Measurements from ENCODE around the gene USP53.
A peak's percentile ranks its signal among the peaks of the same experiment; 100 is the strongest.
"Not testable (repeated sequence)": the region's sequence is repeated elsewhere in the genome, so short reads cannot be mapped to it uniquely, and the experiment has no call there.

Gene USP53

GRCh38 chr4:119229908-119230687 is 17.6 kb downstream of the USP53 start:
- no peak for DNase-seq

- DNase-seq: no peak
Measured at GRCh38 chr4:119231491-119231890, 19.0 kb downstream of the USP53 start.

- no peak for DNase-seq
Measured at GRCh38 chr4:119232286-119232685, 19.8 kb downstream of the USP53 start.

GRCh38 chr4:119233191-119233590 is 20.7 kb downstream of the USP53 start:
- no peak for DNase-seq

DNA sequence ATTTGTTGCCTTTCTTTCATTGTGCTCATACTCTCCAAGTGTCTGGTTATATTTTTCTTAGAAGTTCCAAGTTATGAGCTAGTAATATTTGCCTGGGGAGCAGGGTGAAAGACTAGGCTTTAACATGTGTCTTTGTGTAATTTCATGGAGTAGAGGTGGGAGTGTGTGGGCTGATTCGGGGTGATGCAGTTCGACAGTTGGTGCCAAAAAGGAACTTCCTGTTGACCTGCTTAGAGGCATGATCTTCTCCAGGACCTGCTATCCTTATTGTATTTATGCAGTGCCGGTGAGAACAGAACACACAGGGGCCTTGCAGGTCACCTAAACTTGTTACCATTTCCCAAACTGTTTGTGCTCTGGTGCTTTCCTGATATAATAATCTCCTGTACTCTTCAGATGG is 21.2 kb downstream of the USP53 start:
- peak; percentile 11 for DNase-seq

GRCh38 chr4:119237201-119237600 is 24.7 kb downstream of the USP53 start:
- no peak for DNase-seq

- DNase-seq: no peak
Measured at GRCh38 chr4:119237642-119238041, 25.1 kb downstream of the USP53 start.

GRCh38 chr4:119238068-119238722 is 25.7 kb downstream of the USP53 start:
- no peak for DNase-seq

- no peak for DNase-seq
Measured at GRCh38 chr4:119240128-119240527, 27.6 kb downstream of the USP53 start.

DNA sequence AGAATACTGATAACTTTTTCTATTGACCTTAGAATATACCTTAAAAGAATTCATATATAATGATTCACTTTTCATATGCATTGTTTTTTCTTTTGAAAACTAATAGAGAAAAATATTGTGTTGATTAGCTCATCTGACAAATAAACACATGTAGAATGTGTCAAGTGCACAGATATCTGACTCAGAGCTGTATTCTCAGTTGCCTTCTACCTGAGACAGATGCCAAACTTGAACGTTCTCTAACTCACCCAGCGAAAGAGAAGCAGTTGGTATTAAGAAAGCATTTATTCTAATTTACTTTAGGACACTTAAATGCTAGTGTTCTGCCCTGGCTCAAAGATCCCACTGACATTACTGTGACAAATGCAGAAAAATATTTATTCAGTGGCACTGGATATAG is 28.1 kb downstream of the USP53 start:
- DNase-seq: no peak

DNA sequence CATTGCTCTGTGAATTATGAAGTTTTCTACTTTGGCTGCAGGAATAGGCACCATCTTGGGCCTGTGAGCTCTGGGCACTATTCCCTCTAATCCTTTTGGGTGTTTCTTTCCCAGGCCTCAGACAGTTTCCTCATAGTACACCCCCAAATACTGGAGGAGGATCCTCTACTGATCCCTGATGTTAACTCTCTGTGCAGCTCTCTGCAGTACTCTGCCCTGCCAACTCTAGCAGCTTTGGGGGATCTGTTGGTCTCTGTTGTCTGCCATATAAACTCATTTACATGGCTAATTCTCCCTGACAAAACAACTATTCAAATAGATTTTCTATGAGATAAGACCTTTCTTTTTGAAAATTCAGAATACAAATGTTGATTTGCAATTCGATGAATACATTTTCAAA is 29.9 kb downstream of the USP53 start:
- DNase-seq: no peak

DNA sequence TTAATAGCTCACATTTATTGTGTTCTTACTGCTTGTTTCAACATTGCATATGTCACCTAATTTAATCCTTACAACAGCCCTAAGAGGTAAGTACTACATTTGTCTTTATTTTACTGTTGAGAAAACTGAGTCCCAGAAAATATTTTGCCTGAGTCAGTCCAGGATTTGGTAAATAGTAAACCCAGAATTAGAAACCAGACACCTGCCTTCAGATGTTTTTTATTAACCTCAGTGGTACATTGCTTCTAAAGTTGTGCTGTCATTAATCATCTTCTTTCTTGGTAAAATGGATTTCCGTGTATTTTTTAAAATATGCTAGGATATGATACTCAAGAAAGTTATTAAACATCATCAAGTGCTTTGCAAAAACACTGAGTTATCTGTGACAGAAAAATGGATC is 31.4 kb downstream of the USP53 start:
- DNase-seq: no peak

DNA sequence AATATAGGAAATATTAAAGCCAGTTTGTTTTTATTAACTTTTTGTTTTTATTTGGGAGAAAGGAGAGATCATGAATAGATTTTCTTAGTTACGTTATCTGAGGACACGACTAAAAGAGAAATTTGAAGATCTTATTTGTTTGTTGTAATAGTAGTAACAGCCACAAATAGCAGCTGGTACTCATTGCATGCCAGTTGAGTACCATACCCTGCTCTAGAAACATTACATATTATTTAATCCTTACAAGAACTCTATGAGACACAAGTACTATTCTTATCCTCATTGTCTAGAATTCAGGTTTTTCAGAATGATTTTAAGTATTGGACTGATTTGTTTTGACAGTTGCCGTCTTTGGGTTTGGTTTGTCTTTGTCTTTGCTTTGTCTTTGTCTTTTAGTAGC is 31.8 kb downstream of the USP53 start:
- no peak for DNase-seq

- no peak for DNase-seq
Measured at GRCh38 chr4:119244832-119245231, 32.3 kb downstream of the USP53 start.

DNA sequence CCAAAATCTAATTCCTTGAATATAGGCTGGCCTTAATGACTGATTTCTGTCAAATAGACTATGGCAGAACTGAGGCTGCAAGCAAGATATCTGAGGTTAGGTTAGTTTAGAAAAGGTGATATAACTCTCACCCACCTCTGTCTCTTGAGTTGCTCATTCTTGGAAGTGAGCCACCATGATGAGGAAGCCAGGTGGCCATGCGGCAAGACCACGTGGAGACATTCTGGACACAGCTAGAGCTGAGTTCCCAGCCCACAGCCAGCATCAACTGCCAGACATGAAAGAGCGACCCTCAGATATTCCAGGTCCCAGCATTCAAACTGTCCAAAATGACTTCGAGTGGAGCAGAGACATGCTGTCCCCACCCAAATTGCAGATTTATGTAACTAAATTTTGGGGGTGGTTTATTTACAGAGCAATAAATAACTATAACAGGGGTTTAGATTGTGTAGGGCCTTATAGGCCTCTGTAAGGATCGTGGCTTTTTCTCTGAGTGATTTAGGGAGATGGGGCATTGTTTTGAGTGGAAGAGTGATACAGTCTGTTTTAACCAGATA is 33.7 kb downstream of the USP53 start:
- DNase-seq: no peak

DNA sequence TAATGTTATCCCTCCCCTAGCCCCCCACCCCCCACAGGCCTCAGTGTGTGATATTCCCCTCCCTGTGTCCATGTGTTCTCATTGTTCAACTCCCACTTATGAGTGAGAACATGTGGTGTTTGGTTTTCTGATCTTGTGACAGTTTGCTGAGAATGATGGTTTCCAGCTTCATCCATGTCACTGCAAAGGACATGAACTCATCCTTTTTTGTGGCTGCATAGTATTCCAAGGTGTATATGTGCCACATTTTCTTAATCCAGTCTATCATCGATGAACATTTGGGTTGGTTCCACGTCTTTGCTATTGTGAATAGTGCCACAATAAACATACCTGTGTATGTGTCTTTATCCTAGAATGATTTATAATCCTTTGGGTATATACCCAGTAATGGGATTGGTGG is 38.5 kb downstream of the USP53 start:
- DNase-seq: not testable (repeated sequence)

DNA sequence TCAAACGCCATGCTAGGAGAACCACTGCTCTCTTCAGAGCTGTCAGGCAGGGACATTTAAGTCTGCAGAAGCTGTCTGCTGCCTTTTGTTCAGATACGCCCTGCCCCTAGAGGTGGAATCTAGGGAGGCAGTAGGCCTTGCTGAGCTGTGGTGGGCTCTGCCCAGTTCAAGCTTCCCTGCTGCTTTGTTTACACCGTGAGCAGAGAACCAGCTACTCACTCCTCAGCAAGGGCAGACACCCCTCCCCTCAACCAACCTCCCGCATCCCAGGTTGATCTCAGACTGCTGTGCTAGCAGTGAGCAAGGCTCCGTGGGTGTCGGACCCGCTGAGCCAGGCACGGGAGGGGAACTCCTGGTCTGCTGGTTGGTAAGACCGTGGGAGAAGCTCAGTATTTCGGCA is 42.7 kb downstream of the USP53 start:
- DNase-seq: not testable (repeated sequence)

- DNase-seq: no peak
Measured at GRCh38 chr4:119260528-119260927, 48.0 kb downstream of the USP53 start.

DNA sequence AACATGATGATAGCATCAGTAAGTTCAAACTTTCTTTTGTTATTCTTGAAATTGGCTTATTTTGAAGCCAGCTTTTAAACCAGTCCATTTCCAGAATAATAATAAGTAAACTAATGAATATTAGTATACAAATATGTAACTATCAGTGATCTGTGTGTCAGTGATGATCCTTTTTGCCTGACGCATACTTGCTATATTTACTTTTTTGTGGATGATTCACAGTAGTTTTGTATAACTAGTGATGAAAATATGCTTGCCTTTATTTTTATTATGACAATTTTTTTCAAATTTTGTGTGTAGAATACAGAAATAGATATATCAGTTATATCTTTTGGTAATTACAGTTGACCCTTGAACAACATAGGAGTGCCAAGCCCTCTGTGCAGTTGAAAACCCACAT is 49.5 kb downstream of the USP53 start:
- DNase-seq: no peak

DNA sequence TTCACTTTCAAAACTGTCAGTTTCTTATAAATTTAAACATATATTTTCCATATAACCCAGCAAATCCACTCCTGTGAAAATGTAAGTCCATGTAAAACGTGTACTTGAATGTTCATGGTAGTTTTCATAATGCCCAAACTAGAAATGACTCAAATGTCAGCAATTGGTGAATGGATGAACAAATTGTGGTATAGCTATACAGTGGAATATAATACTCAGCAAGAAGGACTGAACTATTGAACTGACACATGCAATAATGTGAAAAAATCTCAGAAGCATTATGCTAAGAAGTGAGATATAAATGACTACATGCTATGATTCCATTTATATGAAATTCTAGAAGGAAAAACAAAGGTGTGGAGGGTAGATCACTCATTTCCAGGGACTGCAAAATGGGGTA is 52.2 kb downstream of the USP53 start:
- no peak for DNase-seq

GRCh38 chr4:119266153-119266552 is 53.6 kb downstream of the USP53 start:
- no peak for DNase-seq

DNA sequence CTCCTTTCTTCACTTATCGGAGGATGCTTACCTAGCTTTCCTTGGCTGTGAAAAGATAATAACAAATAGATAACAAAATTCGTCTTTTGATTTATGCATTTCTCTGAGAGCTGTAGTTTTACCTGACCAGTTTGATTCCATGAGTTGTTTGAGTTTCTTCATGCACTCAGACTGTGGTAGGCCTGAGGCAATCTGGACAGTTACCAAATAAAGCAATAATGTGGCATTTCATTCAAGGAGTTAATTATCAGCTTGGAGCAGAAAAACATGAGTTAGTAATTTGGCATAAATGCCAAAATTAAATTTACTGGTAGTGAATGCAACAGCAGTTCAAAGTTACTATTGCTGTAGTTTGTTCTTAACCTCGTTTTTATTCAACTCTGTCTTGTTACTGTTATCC is 56.0 kb downstream of the USP53 start:
- no peak for DNase-seq

DNA sequence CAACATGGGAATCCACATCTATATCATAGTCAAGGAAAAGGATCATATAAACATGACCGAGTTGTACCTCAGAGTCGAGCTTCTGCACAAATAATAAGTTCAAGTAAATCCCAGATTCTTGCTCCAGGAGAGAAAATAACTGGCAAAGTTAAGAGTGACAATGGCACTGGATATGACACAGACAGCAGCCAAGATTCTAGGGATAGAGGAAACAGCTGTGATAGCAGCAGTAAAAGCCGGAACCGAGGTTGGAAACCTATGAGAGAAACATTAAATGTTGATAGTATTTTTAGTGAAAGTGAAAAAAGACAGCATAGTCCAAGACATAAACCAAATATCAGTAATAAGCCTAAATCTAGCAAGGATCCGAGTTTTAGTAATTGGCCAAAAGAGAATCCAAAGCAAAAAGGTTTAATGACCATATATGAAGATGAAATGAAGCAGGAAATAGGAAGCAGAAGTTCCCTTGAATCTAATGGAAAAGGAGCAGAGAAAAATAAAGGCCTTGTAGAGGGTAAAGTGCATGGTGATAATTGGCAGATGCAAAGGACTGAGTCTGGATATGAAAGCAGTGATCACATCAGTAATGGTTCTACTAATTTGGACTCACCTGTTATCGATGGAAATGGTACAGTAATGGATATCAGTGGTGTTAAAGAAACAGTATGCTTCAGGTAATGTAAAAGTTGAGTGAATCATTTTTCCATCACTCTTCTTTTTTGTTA is 59.0 kb downstream of the USP53 start:
- DNase-seq: no peak

GRCh38 chr4:119279541-119279940 is 67.0 kb downstream of the USP53 start:
- not testable (repeated sequence) for DNase-seq
